ENCODE measurements around the gene GMPR.

- TF ChIP-seq POLR2AphosphoS5 (IDR thresholded peaks at IDR 0.05), result no peak
- no peak for TF ChIP-seq CTCF (IDR thresholded peaks at IDR 0.05)
Observed at GRCh38 chr6:16301511-16301910, 63.1 kb downstream of the GMPR start.
